ENCODE results near the gene SCUBE3.

The SCUBE3 gene

DNA sequence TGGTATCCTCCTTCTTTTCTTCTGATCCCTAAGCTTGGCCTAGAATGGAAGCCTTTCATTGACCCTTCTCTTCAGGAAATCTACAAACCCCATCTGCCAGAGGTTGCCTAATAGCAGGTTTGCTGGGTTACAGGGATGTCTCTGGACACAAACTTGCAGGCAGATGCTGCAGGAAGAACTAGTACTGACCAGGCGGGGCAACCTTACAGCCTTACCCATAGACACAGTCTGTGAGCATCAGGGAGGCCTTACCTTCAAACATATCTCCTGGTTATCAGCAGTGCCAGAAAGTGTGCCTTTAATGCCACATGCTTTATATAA is 2.6 kb downstream of the SCUBE3 start:
- Mint-ChIP-seq H3K9me3 (no peaks in the 10 kb centered on the region), H3K4me3 (no peak overlapping the region), H3K4me1 (peaks cover 7% of the 10 kb centered on the region), H3K27me3 (peaks cover 97% of the 10 kb centered on the region), H3K27ac (no peak overlapping the region)
- DNase-seq (no peak), ATAC-seq (no peak)

DNA sequence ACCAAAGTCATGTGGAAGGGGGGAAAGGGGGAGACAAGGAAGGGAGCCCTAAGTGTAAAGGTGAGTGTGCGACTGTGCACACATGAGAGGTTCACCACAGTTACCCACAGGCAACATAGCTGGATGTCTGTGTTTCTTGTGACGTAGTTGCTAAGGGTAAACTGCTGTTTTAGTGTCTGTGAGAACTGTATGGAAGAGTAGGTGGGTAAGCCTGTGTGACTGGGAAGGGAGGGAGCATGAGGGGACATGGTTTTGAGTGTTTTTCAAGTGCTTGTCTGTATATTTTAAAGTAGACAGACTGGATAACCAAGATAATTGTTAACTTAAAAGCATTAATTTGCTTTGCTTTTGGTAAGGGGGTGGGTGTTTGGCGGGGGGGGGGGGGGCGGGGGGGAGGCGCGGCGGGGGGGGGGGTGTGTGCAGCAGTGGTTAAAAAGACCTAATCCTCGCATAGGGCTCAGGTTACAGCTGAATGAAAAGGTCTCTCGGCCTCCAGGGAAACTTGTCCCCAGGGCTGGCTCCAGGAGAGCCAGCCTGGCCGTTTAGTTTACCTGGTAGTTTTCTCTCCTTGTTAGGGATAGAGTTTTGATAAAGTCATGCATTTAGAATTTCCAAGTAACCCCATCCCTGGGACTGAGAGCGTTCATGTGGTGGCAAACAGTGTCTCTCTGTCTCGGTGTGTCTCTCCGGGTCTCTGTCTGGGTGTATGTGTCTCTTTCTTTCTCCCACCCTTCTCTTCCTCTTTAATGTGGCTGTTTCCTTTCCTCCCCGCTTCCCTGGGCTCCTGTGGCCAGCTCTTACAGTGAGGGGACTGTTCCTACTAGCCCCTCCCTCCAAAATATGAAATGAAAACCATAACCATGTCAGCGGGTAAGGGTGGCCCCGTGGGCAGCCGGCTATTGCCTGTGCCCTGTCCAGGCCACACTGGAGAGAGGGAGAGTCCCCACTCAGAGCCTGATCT is 3.4 kb downstream of the SCUBE3 start:
- no peak for ATAC-seq
- Mint-ChIP-seq H3K4me1 (peaks cover 7% of the 10 kb centered on the region), H3K4me3 (no peak overlapping the region), H3K27me3 (peaks cover 94% of the 10 kb centered on the region), H3K9me3 (no peaks in the 10 kb centered on the region), H3K27ac (no peak overlapping the region)
- no peak for DNase-seq

- H3K27me3 Mint-ChIP-seq: peaks cover 85% of the 10 kb centered on the region
- ATAC-seq: no peak
- no peak overlapping the region for H3K27ac Mint-ChIP-seq
- H3K9me3 Mint-ChIP-seq: no peaks in the 10 kb centered on the region
- no peak overlapping the region for H3K4me3 Mint-ChIP-seq
- peaks cover 5% of the 10 kb centered on the region for H3K4me1 Mint-ChIP-seq
- DNase-seq: no peak
These were observed 4.3 kb downstream of the SCUBE3 start for GRCh38 chr6:35218021-35218420.

DNA sequence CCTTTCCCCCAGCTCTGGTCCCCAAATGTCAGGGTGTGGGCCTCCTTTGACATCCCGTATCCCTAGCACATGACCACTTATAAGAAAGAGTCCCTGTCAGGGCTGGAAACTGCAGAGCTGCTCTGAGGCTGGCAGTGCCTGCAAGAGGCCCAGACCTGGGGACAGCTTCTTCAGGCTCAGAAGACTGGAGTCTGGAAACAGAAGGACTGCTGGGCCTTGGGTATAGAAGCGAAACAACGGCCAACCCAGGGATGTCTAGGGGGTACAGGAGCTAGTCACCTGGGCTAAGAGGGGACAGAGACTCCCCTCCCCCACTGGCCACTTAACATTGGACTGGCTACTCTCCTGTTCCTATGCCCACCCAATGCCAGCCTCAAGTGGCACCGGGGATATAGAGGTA is 4.7 kb downstream of the SCUBE3 start:
- Mint-ChIP-seq H3K4me3 (no peak overlapping the region), H3K27me3 (peaks cover 80% of the 10 kb centered on the region), H3K9me3 (no peaks in the 10 kb centered on the region), H3K27ac (no peak overlapping the region), H3K4me1 (peaks cover under 1% of the 10 kb centered on the region)
- DNase-seq (no peak), ATAC-seq (no peak)

- Mint-ChIP-seq H3K9me3 (no peaks in the 10 kb centered on the region), H3K27ac (no peak overlapping the region), H3K27me3 (peaks cover 68% of the 10 kb centered on the region), H3K4me1 (no peaks in the 10 kb centered on the region), H3K4me3 (no peak overlapping the region)
- DNase-seq (no peak), ATAC-seq (no peak)
These were observed 6.0 kb downstream of the SCUBE3 start for GRCh38 chr6:35219683-35220326.

DNA sequence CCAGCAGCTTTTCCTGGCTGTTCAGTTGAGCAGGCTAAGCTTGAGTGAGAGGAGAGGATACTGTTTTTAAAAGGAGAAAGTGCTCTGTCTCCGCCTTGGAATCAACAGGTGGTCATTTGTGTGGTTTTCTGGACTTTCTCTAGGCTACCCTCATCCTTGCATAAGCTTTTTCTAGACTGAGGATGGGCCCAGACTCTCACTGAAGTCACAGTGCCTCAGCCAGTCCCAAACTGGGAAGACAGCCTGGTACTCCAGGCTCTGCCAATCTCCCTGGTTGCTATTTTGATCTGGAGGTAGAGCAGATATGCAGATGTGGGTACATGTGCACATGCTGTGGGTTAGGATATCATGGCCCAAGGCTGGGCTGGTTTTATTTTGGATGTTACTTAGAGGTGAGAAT is 7.0 kb downstream of the SCUBE3 start:
- H3K27me3 Mint-ChIP-seq: peaks cover 58% of the 10 kb centered on the region

GRCh38 chr6:35223396-35223795 is 9.6 kb downstream of the SCUBE3 start:
- Mint-ChIP-seq H3K4me3 (no peak overlapping the region), H3K27me3 (peaks cover 32% of the 10 kb centered on the region), H3K9me3 (no peaks in the 10 kb centered on the region), H3K27ac (no peak overlapping the region), H3K4me1 (no peaks in the 10 kb centered on the region)
- no peak for DNase-seq
- ATAC-seq: no peak

More for the DNA sequence above, 7.0 kb downstream of the SCUBE3 start:
- Mint-ChIP-seq H3K4me1 (no peaks in the 10 kb centered on the region), H3K4me3 (no peak overlapping the region), H3K9me3 (no peaks in the 10 kb centered on the region), H3K27ac (no peak overlapping the region)
- ATAC-seq (no peak), DNase-seq (no peak)

DNA sequence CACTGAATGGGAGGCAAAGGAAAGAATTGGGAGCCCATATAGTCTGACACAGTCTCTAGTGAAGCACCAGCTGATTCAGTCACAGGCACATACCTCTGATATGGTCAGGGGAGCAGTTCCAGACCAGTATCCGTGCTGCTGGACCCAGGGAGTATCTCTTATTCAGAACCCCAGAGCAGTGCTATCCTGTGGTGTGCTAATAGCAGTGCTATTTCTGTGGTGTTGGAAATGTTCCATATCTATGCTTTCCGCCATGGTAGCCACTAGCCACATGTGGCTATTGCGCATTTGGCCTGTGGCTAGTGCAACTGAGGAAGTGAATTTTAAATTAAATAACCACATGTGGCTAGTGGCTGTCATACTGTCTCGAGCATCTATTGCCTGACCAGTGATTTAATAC is 11.0 kb downstream of the SCUBE3 start:
- Mint-ChIP-seq H3K4me3 (no peak overlapping the region), H3K27me3 (peaks cover 18% of the 10 kb centered on the region), H3K9me3 (no peaks in the 10 kb centered on the region), H3K4me1 (no peaks in the 10 kb centered on the region), H3K27ac (no peak overlapping the region)
- DNase-seq: no peak
- no peak for ATAC-seq

DNA sequence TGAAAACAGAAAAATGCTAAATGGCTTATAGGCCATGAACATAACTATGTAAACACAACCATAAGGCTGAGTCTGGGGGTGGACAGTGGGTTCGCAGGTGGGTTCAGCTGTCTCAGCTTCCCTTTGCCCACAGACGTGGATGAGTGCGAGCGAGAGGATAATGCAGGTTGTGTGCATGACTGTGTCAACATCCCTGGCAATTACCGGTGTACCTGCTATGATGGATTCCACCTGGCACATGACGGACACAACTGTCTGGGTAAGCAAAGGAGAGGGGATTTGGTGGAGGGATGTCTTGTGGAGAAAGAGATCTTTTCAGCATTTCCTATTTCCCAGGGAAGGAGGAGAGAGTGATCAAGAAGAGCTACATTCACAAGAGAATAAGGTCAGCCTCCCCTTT is 14.7 kb downstream of the SCUBE3 start:
- Mint-ChIP-seq H3K9me3 (no peaks in the 10 kb centered on the region), H3K27me3 (no peaks in the 10 kb centered on the region), H3K4me1 (no peaks in the 10 kb centered on the region), H3K4me3 (no peak overlapping the region), H3K27ac (no peak overlapping the region)
- no peak for DNase-seq
- no peak for ATAC-seq

GRCh38 chr6:35229304-35229703 is 15.5 kb downstream of the SCUBE3 start:
- Mint-ChIP-seq H3K4me1 (no peaks in the 10 kb centered on the region), H3K9me3 (no peaks in the 10 kb centered on the region), H3K27me3 (no peaks in the 10 kb centered on the region), H3K4me3 (no peak overlapping the region), H3K27ac (no peak overlapping the region)
- DNase-seq: no peak
- no peak for ATAC-seq

GRCh38 chr6:35230498-35230897 is 16.7 kb downstream of the SCUBE3 start:
- no peak overlapping the region for H3K4me3 Mint-ChIP-seq
- no peaks in the 10 kb centered on the region for H3K27me3 Mint-ChIP-seq

DNA sequence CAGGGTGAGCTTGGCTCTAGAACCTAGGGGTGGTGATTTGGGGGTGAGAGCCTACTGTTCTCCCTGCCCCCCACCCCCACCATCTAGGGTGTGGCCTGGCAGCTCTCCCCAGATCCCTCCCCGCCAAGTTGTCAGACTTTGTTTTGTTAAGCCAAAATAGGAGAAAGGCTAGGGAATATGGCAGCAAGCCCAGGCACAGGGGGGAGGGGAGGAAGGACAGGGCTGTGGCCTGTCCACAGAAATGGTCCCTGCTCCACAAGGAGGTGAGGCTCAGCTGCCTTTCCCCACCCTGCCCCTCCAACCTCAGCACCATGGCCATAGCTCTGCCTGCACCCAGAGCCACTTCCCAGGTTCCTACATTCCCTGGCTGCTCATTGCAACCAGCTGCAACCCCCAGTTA is 17.2 kb downstream of the SCUBE3 start:
- H3K4me1 Mint-ChIP-seq: no peaks in the 10 kb centered on the region
- H3K27ac Mint-ChIP-seq: no peak overlapping the region
- H3K4me3 Mint-ChIP-seq: no peak overlapping the region
- no peak for DNase-seq
- no peak for ATAC-seq
- H3K27me3 Mint-ChIP-seq: no peaks in the 10 kb centered on the region
- H3K9me3 Mint-ChIP-seq: no peaks in the 10 kb centered on the region

More at GRCh38 chr6:35230498-35230897, 16.7 kb downstream of the SCUBE3 start:
- Mint-ChIP-seq H3K4me1 (no peaks in the 10 kb centered on the region), H3K27ac (no peak overlapping the region), H3K9me3 (no peaks in the 10 kb centered on the region)
- ATAC-seq: no peak
- no peak for DNase-seq

DNA sequence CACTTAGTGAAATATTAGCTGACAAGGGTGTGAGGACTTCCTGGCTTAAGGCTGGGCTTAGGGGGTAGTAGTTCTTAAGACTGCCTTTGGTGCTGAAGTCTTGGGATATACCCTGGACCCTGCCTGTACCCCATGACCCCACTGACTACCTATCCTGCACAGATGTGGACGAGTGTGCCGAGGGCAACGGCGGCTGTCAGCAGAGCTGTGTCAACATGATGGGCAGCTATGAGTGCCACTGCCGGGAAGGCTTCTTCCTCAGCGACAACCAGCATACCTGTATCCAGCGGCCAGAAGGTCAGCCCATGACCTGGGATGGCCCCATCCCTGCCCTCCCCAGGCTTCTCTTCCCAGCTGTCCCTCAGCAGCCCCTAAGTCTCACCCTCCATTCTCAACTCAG is 17.8 kb downstream of the SCUBE3 start:
- H3K4me1 Mint-ChIP-seq: no peaks in the 10 kb centered on the region
- no peaks in the 10 kb centered on the region for H3K27me3 Mint-ChIP-seq
- no peak for DNase-seq

GRCh38 chr6:35234901-35235300 is 21.1 kb downstream of the SCUBE3 start:
- H3K4me1 Mint-ChIP-seq: peaks cover 10% of the 10 kb centered on the region
- H3K27ac Mint-ChIP-seq: no peak overlapping the region
- DNase-seq: no peak
- no peak for ATAC-seq
- H3K27me3 Mint-ChIP-seq: no peaks in the 10 kb centered on the region
- H3K9me3 Mint-ChIP-seq: no peaks in the 10 kb centered on the region
- no peak overlapping the region for H3K4me3 Mint-ChIP-seq

More for the DNA sequence above, 17.8 kb downstream of the SCUBE3 start:
- no peak for ATAC-seq
- H3K27ac Mint-ChIP-seq: no peak overlapping the region
- H3K4me3 Mint-ChIP-seq: no peak overlapping the region
- H3K9me3 Mint-ChIP-seq: no peaks in the 10 kb centered on the region

DNA sequence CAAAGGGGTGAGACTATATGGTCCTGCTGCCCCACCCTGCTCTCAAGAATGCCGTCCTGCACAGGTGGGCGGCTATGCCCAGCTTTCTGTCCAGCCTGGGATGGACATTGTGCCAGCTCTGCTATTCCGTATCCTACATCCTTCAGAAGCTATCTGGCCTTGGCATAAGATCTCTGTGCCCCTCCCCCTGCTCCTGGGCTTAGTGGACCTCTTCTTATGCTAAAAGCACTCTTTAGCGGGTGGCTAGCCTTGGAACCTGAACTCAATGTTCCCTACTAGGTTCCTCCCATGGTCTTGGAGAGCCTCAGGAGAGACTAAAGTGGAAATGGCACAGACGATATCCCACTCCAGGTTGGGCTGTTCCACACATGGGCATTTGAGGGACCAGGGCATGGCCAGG is 22.5 kb downstream of the SCUBE3 start:
- no peaks in the 10 kb centered on the region for H3K27me3 Mint-ChIP-seq
- H3K4me1 Mint-ChIP-seq: peaks cover 15% of the 10 kb centered on the region
- H3K4me3 Mint-ChIP-seq: no peak overlapping the region
- H3K27ac Mint-ChIP-seq: no peak overlapping the region
- H3K9me3 Mint-ChIP-seq: no peaks in the 10 kb centered on the region
- no peak for ATAC-seq
- no peak for DNase-seq

GRCh38 chr6:35237476-35237875 is 23.7 kb downstream of the SCUBE3 start:
- H3K4me1 Mint-ChIP-seq: peaks cover 15% of the 10 kb centered on the region
- DNase-seq (no peak), ATAC-seq (no peak)
- H3K27me3 Mint-ChIP-seq: no peaks in the 10 kb centered on the region
- no peaks in the 10 kb centered on the region for H3K9me3 Mint-ChIP-seq
- no peak overlapping the region for H3K27ac Mint-ChIP-seq
- no peak overlapping the region for H3K4me3 Mint-ChIP-seq
